Smooth muscle cell (in vitro differentiated cells): Measurements from ENCODE around the gene PLK1. TPM values are rescaled to one million over a fixed set of nuclear protein-coding genes. Genes with fewer than 3 reads are reported as not detected.

Experiments
- DNase-seq: peaks from one replicate; lab custom pipeline; 2025; ENCODE audit not compliant: unreplicated experiment; lab: John Stamatoyannopoulos, UW
- H2AFZ ChIP-seq: fragments of 200-600 bp; sonication (generic); 2 replicates; pipeline ENCODE4 v1.6.0; 2016; ENCODE audit warnings: antibody characterized with exemption, low read depth, mild to moderate bottlenecking
- H3F3A ChIP-seq: fragments of 200-600 bp; sonication (generic); 2 replicates; pipeline ENCODE4 v1.6.0; 2017; ENCODE audit warnings: antibody characterized with exemption, low read depth
- H3K27ac ChIP-seq: fragments of 200-600 bp; sonication (generic); 2 replicates; pipeline ENCODE4 v1.5.1; 2016; ENCODE audit warnings: low read depth, mild to moderate bottlenecking
- H3K27me3 ChIP-seq: fragments of 200-600 bp; sonication (generic); 2 replicates; pipeline ENCODE4 v1.6.1; 2016; ENCODE audit warnings: low read depth, mild to moderate bottlenecking
- H3K36me3 ChIP-seq: fragments of 200-600 bp; sonication (generic); 2 replicates; pipeline ENCODE4 v1.5.1; 2016; ENCODE audit warnings: low read depth
- H3K4me1 ChIP-seq: fragments of 200-600 bp; sonication (generic); 2 replicates; pipeline ENCODE4 v1.5.1; 2016; ENCODE audit warnings: low read depth
- H3K4me2 ChIP-seq: fragments of 200-600 bp; sonication (generic); 2 replicates; pipeline ENCODE4 v1.6.0; 2016; ENCODE audit warnings: mild to moderate bottlenecking
- H3K4me3 ChIP-seq: fragments of 200-600 bp; sonication (generic); 2 replicates; pipeline ENCODE4 v1.5.1; 2016; ENCODE audit warnings: mild to moderate bottlenecking
- H3K79me2 ChIP-seq: fragments of 200-600 bp; sonication (generic); 2 replicates; pipeline ENCODE4 v1.6.0; 2016; ENCODE audit warnings: low read depth, mild to moderate bottlenecking
- H3K9ac ChIP-seq: fragments of 200-600 bp; sonication (generic); 2 replicates; pipeline ENCODE4 v1.6.0; 2016; ENCODE audit warnings: low read depth
- H3K9me3 ChIP-seq: fragments of 200-600 bp; sonication (generic); replicated peaks from 2 replicates; pipeline ENCODE4 v1.5.1; 2016; ENCODE audit warnings: low read depth
- H4K20me1 ChIP-seq: fragments of 200-600 bp; sonication (generic); 2 replicates; pipeline ENCODE4 v1.6.0; 2016; ENCODE audit warnings: low read depth
- WGBS: methylation state at CpG from one replicate; pipeline ENCODE4 v1.1.7; 2016; ENCODE audit warnings: low lambda C conversion rate; 5-methylcytosine and 5-hydroxymethylcytosine counted together
- polyA plus RNA-seq: library from polyadenylated mRNA; unstranded; fragments of >200 nt; fragmentation: Nextera tagmentation; extraction: Ambion mirVana; gene quantifications from 2 replicates; pipeline ENCODE4 v1.2.1, GENCODE V29; 2016
- total RNA-seq: library from RNA; depleted of rRNA; stranded (reverse); fragments of >200 nt; gene quantifications from 2 replicates; pipeline ENCODE4 v1.2.3, GENCODE V29; 2014
- TF ChIP-seq, protein P1 (sequence below): fragments of 200-600 bp; sonication (generic); IDR thresholded peaks from 2 replicates; pipeline ENCODE4 v1.5.1; 2017; ENCODE audit warnings: borderline replicate concordance, mild to moderate bottlenecking, antibody characterized with exemption; ENCODE audit not compliant: insufficient read depth, poor library complexity, severe bottlenecking

Gene PLK1
- total and polyA plus RNA-seq, 2 experiments from 2014 or later, result 15.5 to 29.7 TPM

DNA sequence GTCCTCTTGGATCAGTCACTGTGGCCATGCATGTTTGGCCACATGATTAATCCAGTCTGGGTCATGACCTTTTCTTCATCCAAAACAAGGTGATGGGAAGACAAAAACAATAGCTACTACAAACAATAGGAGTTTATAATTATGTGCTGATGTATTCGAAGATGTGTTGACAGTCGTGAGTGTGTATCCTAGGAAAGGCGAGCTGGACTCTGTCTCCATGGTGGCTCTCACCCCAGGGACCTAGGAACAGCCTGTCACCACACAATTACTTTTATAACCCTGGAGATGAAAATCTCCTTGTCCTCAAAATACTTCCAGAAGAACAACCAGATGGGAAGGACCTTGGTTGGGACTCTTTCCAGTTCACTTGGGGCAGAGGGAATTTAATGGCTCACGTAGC lies 9.8 kb upstream of the PLK1 start:
- H3K9ac ChIP-seq, result no peak overlapping the region

DNA sequence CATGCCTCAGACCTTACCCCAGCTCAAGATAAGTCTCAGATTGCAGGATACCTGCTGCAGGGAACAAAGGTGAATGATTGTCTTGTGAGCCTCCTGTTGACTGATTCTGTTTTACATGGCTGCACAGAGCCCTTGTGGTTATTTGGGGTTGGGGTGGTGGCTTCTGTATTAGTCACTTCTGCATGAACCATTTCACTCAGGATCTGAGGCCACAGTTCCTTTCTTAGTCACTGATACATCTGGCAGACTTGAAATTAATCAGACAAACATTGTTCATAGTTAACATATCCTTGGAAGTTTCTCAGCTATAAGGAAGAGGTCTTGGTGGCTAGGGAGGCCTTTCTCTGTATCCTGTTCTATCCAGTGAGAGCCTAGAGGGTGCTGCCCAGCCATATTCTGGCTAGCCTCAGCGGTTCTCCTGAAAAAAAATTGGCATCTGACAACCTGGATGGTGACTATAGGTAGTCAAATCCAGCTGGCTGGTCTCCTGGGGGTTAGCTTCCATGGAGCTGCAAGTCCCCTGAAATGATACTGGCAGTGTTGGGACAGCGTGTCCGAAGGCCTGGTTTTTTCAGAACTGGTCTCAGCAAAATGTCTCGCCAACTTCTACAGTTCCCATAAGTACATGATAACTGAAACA lies 8.4 kb upstream of the PLK1 start:
- Histone ChIP-seq H3K79me2 (no peaks in the 10 kb centered on the region), H3K36me3 (no peaks in the 10 kb centered on the region), H3F3A (no peaks in the 10 kb centered on the region), H3K27me3 (no peaks in the 10 kb centered on the region), H4K20me1 (no peaks in the 10 kb centered on the region), H3K4me3 (no peak overlapping the region), H3K4me2 (no peak overlapping the region), H2AFZ (no peak overlapping the region), H3K9me3 (no peaks in the 10 kb centered on the region), H3K4me1 (peaks cover 7% of the 10 kb centered on the region), H3K27ac (peak overlapping the region; percentile 20), H3K9ac (no peak overlapping the region)
- no peak for DNase-seq
- 98% methylated on average over 4 of the region's 4 CpGs for WGBS
- TF ChIP-seq, protein P1, sequence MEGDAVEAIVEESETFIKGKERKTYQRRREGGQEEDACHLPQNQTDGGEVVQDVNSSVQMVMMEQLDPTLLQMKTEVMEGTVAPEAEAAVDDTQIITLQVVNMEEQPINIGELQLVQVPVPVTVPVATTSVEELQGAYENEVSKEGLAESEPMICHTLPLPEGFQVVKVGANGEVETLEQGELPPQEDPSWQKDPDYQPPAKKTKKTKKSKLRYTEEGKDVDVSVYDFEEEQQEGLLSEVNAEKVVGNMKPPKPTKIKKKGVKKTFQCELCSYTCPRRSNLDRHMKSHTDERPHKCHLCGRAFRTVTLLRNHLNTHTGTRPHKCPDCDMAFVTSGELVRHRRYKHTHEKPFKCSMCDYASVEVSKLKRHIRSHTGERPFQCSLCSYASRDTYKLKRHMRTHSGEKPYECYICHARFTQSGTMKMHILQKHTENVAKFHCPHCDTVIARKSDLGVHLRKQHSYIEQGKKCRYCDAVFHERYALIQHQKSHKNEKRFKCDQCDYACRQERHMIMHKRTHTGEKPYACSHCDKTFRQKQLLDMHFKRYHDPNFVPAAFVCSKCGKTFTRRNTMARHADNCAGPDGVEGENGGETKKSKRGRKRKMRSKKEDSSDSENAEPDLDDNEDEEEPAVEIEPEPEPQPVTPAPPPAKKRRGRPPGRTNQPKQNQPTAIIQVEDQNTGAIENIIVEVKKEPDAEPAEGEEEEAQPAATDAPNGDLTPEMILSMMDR, result no peak

More for the DNA sequence above, 9.8 kb upstream of the PLK1 start:
- no peaks in the 10 kb centered on the region for H4K20me1 ChIP-seq
- peaks cover 3% of the 10 kb centered on the region for H3K27me3 ChIP-seq
- no peaks in the 10 kb centered on the region for H3F3A ChIP-seq
- no peaks in the 10 kb centered on the region for H3K9me3 ChIP-seq
- no peak overlapping the region for H2AFZ ChIP-seq
- H3K79me2 ChIP-seq, result no peaks in the 10 kb centered on the region
- H3K4me2 ChIP-seq, result no peak overlapping the region
- no peak overlapping the region for H3K27ac ChIP-seq
- TF ChIP-seq, protein P1, result no peak
- no peaks in the 10 kb centered on the region for H3K36me3 ChIP-seq
- 99% methylated on average over 4 of the region's 4 CpGs for WGBS
- no peak for DNase-seq
- H3K4me1 ChIP-seq, result peaks cover 7% of the 10 kb centered on the region
- no peak overlapping the region for H3K4me3 ChIP-seq

DNA sequence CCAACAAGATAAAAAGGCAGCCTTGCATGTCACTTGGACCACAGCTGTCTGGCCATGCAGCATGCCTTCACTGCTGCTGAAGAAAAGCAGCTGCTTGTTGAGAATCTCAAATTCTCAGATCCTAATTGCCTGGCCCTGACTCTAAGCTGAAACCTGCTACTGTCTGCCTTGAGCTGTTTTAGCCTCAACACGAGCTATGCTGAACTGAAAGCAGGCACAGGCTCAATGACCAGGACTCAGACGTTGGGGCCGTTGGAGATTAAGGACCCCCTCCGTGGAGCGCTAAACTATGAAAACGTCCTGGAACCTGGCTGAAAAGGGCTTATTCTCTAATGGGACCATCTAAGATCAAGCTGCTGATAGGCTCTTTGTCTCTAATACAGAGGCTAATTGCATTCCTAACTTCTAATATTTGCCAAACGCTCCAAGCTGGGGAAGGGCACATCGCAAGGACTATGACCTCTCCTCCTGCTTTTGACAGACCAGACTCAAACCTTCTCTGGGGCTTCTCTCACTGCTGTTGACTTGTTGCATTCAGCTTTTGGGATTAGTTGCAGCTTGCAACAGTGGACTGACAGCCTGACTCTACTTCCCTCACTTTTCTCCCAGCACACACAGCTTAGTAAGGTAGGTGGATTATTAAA lies 4.6 kb upstream of the PLK1 start:
- H3K9ac ChIP-seq, result no peak overlapping the region

More for the DNA sequence above, 4.6 kb upstream of the PLK1 start:
- Histone ChIP-seq H3K9me3 (no peaks in the 10 kb centered on the region), H3K4me2 (no peak overlapping the region), H3K27ac (no peak overlapping the region), H3K4me1 (peaks cover 7% of the 10 kb centered on the region), H3F3A (no peaks in the 10 kb centered on the region), H3K36me3 (no peaks in the 10 kb centered on the region), H3K79me2 (no peaks in the 10 kb centered on the region), H4K20me1 (peaks cover 4% of the 10 kb centered on the region), H3K27me3 (no peaks in the 10 kb centered on the region), H3K4me3 (no peak overlapping the region), H2AFZ (no peak overlapping the region)
- 52% methylated on average over 8 of the region's 8 CpGs for WGBS
- no peak for DNase-seq
- TF ChIP-seq, protein P1, result no peak
